Osteocyte (in vitro differentiated cells): Measurements from ENCODE around the gene CFAP20. TPM values are rescaled to one million over a fixed set of nuclear protein-coding genes. Genes with fewer than 3 reads are reported as not detected.

Experiments used
- DNase-seq: peaks from one replicate; pipeline ENCODE4 v3.0.0; 2021; ENCODE audit warnings: mixed read lengths; ENCODE audit not compliant: unreplicated experiment; ENCODE audit errors: extremely low spot score
- H3K27ac Mint-ChIP-seq: one replicate; pipeline ENCODE4 v1.8.0; 2021; ENCODE audit warnings: mild to moderate bottlenecking, mixed read lengths; ENCODE audit not compliant: unreplicated experiment
- H3K27me3 Mint-ChIP-seq: one replicate; pipeline ENCODE4 v1.8.0; 2021; ENCODE audit warnings: mixed read lengths; ENCODE audit not compliant: unreplicated experiment
- H3K36me3 Mint-ChIP-seq: one replicate; pipeline ENCODE4 v1.8.0; 2021; ENCODE audit warnings: mixed read lengths; ENCODE audit not compliant: unreplicated experiment
- H3K4me1 Mint-ChIP-seq: one replicate; pipeline ENCODE4 v1.8.0; 2021; ENCODE audit warnings: mixed read lengths; ENCODE audit not compliant: unreplicated experiment
- H3K4me3 Mint-ChIP-seq: one replicate; pipeline ENCODE4 v1.8.0; 2021; ENCODE audit warnings: mild to moderate bottlenecking, moderate library complexity, mixed read lengths; ENCODE audit not compliant: unreplicated experiment
- H3K9me3 Mint-ChIP-seq: one replicate; pipeline ENCODE4 v1.8.0; 2021; ENCODE audit warnings: mixed read lengths; ENCODE audit not compliant: unreplicated experiment
- CTCF ChIP-seq: fragments of 200-600 bp; sonication (generic); IDR thresholded peaks from 2 replicates; pipeline ENCODE4 v1.5.0; 2021; ENCODE audit warnings: antibody characterized with exemption, mild to moderate bottlenecking, moderate library complexity
- total RNA-seq: library from RNA; stranded (reverse); gene quantifications from 2 replicates; pipeline ENCODE4 v1.2.1, GENCODE V29; 2021

The CFAP20 gene
- total RNA-seq, 1 donor from 2014 or later: 28.7 TPM

DNA sequence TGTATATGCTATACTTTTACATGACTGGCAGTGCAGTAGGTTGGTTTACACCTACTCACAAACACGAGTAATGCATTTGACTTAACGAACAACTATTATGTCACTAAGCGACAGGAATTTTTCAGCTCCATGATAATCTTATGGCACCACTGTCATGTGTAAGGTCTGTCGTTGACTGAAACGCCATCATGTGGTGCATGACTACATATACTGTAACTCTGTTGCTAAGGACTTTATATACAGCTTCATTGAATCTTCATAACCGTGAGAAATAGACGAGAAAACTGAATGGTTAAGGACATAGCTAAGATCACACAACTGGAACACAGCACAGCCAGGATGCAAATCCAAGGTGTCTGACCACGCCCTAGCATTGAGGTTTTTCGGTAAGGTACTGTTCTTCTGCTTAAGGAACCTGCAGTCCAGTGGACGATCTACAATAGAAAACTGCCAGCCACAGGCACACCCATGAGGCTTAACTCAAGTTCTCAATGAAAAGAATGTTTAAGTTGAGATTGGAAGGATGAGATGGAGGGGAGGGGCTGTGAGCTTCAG, 3.3 kb downstream of the CFAP20 start:
- Mint-ChIP-seq H3K27ac (peak overlapping the region; percentile 91), H3K4me1 (peaks cover 45% of the 10 kb centered on the region), H3K4me3 (no peak overlapping the region), H3K27me3 (no peaks in the 10 kb centered on the region), H3K9me3 (no peaks in the 10 kb centered on the region), H3K36me3 (no peaks in the 10 kb centered on the region)
- no peak for TF ChIP-seq CTCF
- DNase-seq: no peak

- no peak for TF ChIP-seq CTCF
- H3K27me3 Mint-ChIP-seq: no peaks in the 10 kb centered on the region
- peaks cover 54% of the 10 kb centered on the region for H3K4me1 Mint-ChIP-seq
- no peak overlapping the region for H3K4me3 Mint-ChIP-seq
- no peaks in the 10 kb centered on the region for H3K9me3 Mint-ChIP-seq
- no peak for DNase-seq
- H3K27ac Mint-ChIP-seq: no peak overlapping the region
- no peaks in the 10 kb centered on the region for H3K36me3 Mint-ChIP-seq
Measured at GRCh38 chr16:58125041-58125440, 4.1 kb downstream of the CFAP20 start.

DNA sequence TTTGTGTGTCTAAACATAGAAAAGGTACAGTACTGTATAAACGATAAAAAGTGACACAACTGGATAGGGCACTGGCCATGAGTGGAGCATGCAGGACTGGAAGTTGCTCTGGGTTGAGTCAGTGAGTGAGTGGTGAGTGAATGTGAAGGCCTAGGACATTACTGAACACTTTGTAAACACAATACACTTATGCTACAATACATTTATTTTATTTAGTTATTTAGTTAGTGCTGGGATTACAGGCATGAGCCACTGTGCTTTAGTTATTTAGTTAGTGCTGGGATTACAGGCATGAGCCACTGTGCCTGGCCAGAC, 4.6 kb downstream of the CFAP20 start:
- Mint-ChIP-seq H3K4me3 (no peak overlapping the region), H3K9me3 (no peaks in the 10 kb centered on the region), H3K27me3 (no peaks in the 10 kb centered on the region), H3K4me1 (peaks cover 55% of the 10 kb centered on the region), H3K36me3 (no peaks in the 10 kb centered on the region), H3K27ac (no peak overlapping the region)
- no peak for TF ChIP-seq CTCF
- DNase-seq: no peak

GRCh38 chr16:58123896-58124600, 5.1 kb downstream of the CFAP20 start:
- Mint-ChIP-seq H3K9me3 (no peaks in the 10 kb centered on the region), H3K36me3 (no peaks in the 10 kb centered on the region), H3K4me1 (peaks cover 55% of the 10 kb centered on the region), H3K27ac (no peak overlapping the region), H3K27me3 (no peaks in the 10 kb centered on the region), H3K4me3 (no peak overlapping the region)
- no peak for DNase-seq
- TF ChIP-seq CTCF: no peak

GRCh38 chr16:58121132-58121531, 8.0 kb downstream of the CFAP20 start:
- Mint-ChIP-seq H3K9me3 (no peaks in the 10 kb centered on the region), H3K27me3 (no peaks in the 10 kb centered on the region), H3K36me3 (peaks cover 3% of the 10 kb centered on the region), H3K4me3 (no peak overlapping the region), H3K4me1 (peaks cover 30% of the 10 kb centered on the region), H3K27ac (peak overlapping the region; percentile 20)
- DNase-seq: no peak
- no peak for TF ChIP-seq CTCF
